ENCODE results near the gene MYO9A.
"Not testable (repeated sequence)": the region's sequence is repeated elsewhere in the genome, so short reads cannot be mapped to it uniquely, and the experiment has no call there.

Gene MYO9A

GRCh38 chr15:72034351-72034750 is 83.6 kb downstream of the MYO9A start:
- DNase-seq (ENCODE audit: low spot score in 2 of 2) = no peak
- H3K9me3 ChIP-seq = no peaks in the 10 kb centered on the region
- H3K27me3 ChIP-seq (ENCODE audit: low read depth) = no peaks in the 10 kb centered on the region
- no peak overlapping the region for H3K4me3 ChIP-seq
- peaks cover 8% of the 10 kb centered on the region for H3K4me1 ChIP-seq
- no peaks in the 10 kb centered on the region for H3K36me3 ChIP-seq (replicated peaks)
- in situ Hi-C loops (cut with MboI; ENCODE audit: low sequenced_read_pairs) = no loop called here

- Histone ChIP-seq H3K9me3 (no peaks in the 10 kb centered on the region), H3K4me3 (no peak overlapping the region), H3K27me3 (ENCODE audit: low read depth) (no peaks in the 10 kb centered on the region), H3K4me1 (peaks cover 8% of the 10 kb centered on the region), H3K36me3 (replicated peaks) (no peaks in the 10 kb centered on the region)
- no peak for DNase-seq (ENCODE audit: low spot score in 2 of 2)
- in situ Hi-C loops (cut with MboI; ENCODE audit: low sequenced_read_pairs) = no loop called here
Observed at GRCh38 chr15:72033711-72034110, 84.2 kb downstream of the MYO9A start.

- in situ Hi-C loops (cut with MboI; ENCODE audit: low sequenced_read_pairs) = no loop called here
- H3K4me3 ChIP-seq = no peak overlapping the region
- H3K27me3 ChIP-seq (ENCODE audit: low read depth) = no peaks in the 10 kb centered on the region
- no peak for DNase-seq (ENCODE audit: low spot score in 2 of 2)
- H3K4me1 ChIP-seq = peaks cover 8% of the 10 kb centered on the region
- no peaks in the 10 kb centered on the region for H3K9me3 ChIP-seq
- no peaks in the 10 kb centered on the region for H3K36me3 ChIP-seq (replicated peaks)
Observed at GRCh38 chr15:72033285-72033684, 84.7 kb downstream of the MYO9A start.

GRCh38 chr15:72021604-72022003 is 96.3 kb downstream of the MYO9A start:
- Histone ChIP-seq H3K4me3 (no peak overlapping the region), H3K9me3 (no peaks in the 10 kb centered on the region)
- in situ Hi-C loops (cut with MboI; ENCODE audit: low sequenced_read_pairs) = no loop called here

GRCh38 chr15:72020799-72021198 is 97.2 kb downstream of the MYO9A start:
- H3K4me3 ChIP-seq = no peak overlapping the region
- no peaks in the 10 kb centered on the region for H3K27me3 ChIP-seq (ENCODE audit: low read depth)
- H3K4me1 ChIP-seq = no peaks in the 10 kb centered on the region
- H3K36me3 ChIP-seq (replicated peaks) = no peaks in the 10 kb centered on the region
- H3K9me3 ChIP-seq = no peaks in the 10 kb centered on the region
- in situ Hi-C loops (cut with MboI; ENCODE audit: low sequenced_read_pairs) = no loop called here
- DNase-seq (ENCODE audit: low spot score in 2 of 2) = no peak

More at GRCh38 chr15:72021604-72022003, 96.3 kb downstream of the MYO9A start:
- Histone ChIP-seq H3K4me1 (no peaks in the 10 kb centered on the region), H3K36me3 (replicated peaks) (no peaks in the 10 kb centered on the region), H3K27me3 (ENCODE audit: low read depth) (no peaks in the 10 kb centered on the region)
- DNase-seq (ENCODE audit: low spot score in 2 of 2) = no peak

GRCh38 chr15:72014555-72014954 is 103.4 kb downstream of the MYO9A start:
- H3K9me3 ChIP-seq; H3K4me3 ChIP-seq; H3K27me3 ChIP-seq (ENCODE audit: low read depth); in situ Hi-C loops (cut with MboI; ENCODE audit: low sequenced_read_pairs); DNase-seq (ENCODE audit: low spot score in 2 of 2); H3K36me3 ChIP-seq (replicated peaks): not testable (repeated sequence)
- H3K4me1 ChIP-seq = peaks cover 11% of the 10 kb centered on the region

GRCh38 chr15:72013703-72014102 is 104.2 kb downstream of the MYO9A start:
- Histone ChIP-seq H3K36me3 (replicated peaks) (no peaks in the 10 kb centered on the region), H3K4me1 (peaks cover 11% of the 10 kb centered on the region), H3K9me3 (no peaks in the 10 kb centered on the region), H3K4me3 (no peak overlapping the region), H3K27me3 (ENCODE audit: low read depth) (no peaks in the 10 kb centered on the region)
- DNase-seq (ENCODE audit: low spot score in 2 of 2) = no peak
- in situ Hi-C loops (cut with MboI; ENCODE audit: low sequenced_read_pairs) = no loop called here

GRCh38 chr15:72011302-72011942 is 106.5 kb downstream of the MYO9A start:
- H3K36me3 ChIP-seq (replicated peaks) = 0 out of 2 replicates have a peak, but pooled peaks cover 7% of the 10 kb centered on the region

GRCh38 chr15:72009222-72009621 is 108.7 kb downstream of the MYO9A start:
- no peak for DNase-seq (ENCODE audit: low spot score in 2 of 2)
- no peak overlapping the region for H3K4me3 ChIP-seq
- peaks cover 11% of the 10 kb centered on the region for H3K4me1 ChIP-seq
- H3K27me3 ChIP-seq (ENCODE audit: low read depth) = no peaks in the 10 kb centered on the region
- H3K9me3 ChIP-seq = no peaks in the 10 kb centered on the region
- H3K36me3 ChIP-seq (replicated peaks) = peaks cover 7% of the 10 kb centered on the region; the same call in 1 of the 2 replicates
- in situ Hi-C loops (cut with MboI; ENCODE audit: low sequenced_read_pairs) = no loop called here

More at GRCh38 chr15:72011302-72011942, 106.5 kb downstream of the MYO9A start:
- in situ Hi-C loops (cut with MboI; ENCODE audit: low sequenced_read_pairs) = no loop called here
- H3K4me1 ChIP-seq = peaks cover 11% of the 10 kb centered on the region
- no peak overlapping the region for H3K4me3 ChIP-seq
- H3K27me3 ChIP-seq (ENCODE audit: low read depth) = no peaks in the 10 kb centered on the region
- H3K9me3 ChIP-seq = no peaks in the 10 kb centered on the region
- DNase-seq (ENCODE audit: low spot score in 2 of 2) = peak in 1 of 2 experiments; percentile 63

- Histone ChIP-seq H3K27me3 (ENCODE audit: low read depth) (no peaks in the 10 kb centered on the region), H3K4me1 (peaks cover 7% of the 10 kb centered on the region), H3K9me3 (no peaks in the 10 kb centered on the region), H3K36me3 (replicated peaks) (peaks cover 7% of the 10 kb centered on the region; the same call in 1 of the 2 replicates), H3K4me3 (no peak overlapping the region)
- DNase-seq (ENCODE audit: low spot score in 2 of 2) = no peak
- in situ Hi-C loops (cut with MboI; ENCODE audit: low sequenced_read_pairs) = no loop called here
Observed at GRCh38 chr15:72006382-72006781, 111.6 kb downstream of the MYO9A start.

- Histone ChIP-seq H3K4me3 (no peak overlapping the region), H3K9me3 (no peaks in the 10 kb centered on the region), H3K4me1 (peaks cover 6% of the 10 kb centered on the region), H3K27me3 (ENCODE audit: low read depth) (no peaks in the 10 kb centered on the region), H3K36me3 (replicated peaks) (peaks cover 7% of the 10 kb centered on the region; the same call in 1 of the 2 replicates)
- no peak for DNase-seq (ENCODE audit: low spot score in 2 of 2)
- in situ Hi-C loops (cut with MboI; ENCODE audit: low sequenced_read_pairs) = no loop called here
Observed at GRCh38 chr15:72005483-72005882, 112.5 kb downstream of the MYO9A start.

GRCh38 chr15:71999807-72000206 is 118.1 kb downstream of the MYO9A start:
- peaks cover 12% of the 10 kb centered on the region for H3K4me1 ChIP-seq
- no peaks in the 10 kb centered on the region for H3K27me3 ChIP-seq (ENCODE audit: low read depth)
- no peak overlapping the region for H3K4me3 ChIP-seq
- DNase-seq (ENCODE audit: low spot score in 2 of 2) = peak in 1 of 2 experiments; percentile 53
- no peaks in the 10 kb centered on the region for H3K9me3 ChIP-seq
- in situ Hi-C loops (cut with MboI; ENCODE audit: low sequenced_read_pairs) = no loop called here
- no peaks in the 10 kb centered on the region for H3K36me3 ChIP-seq (replicated peaks)

- in situ Hi-C loops (cut with MboI; ENCODE audit: low sequenced_read_pairs); H3K36me3 ChIP-seq (replicated peaks); H3K4me3 ChIP-seq; H3K27me3 ChIP-seq (ENCODE audit: low read depth); DNase-seq (ENCODE audit: low spot score in 2 of 2); H3K9me3 ChIP-seq: not testable (repeated sequence)
- peaks cover 12% of the 10 kb centered on the region for H3K4me1 ChIP-seq
Observed at GRCh38 chr15:71998717-71999116, 119.2 kb downstream of the MYO9A start.

GRCh38 chr15:71997691-71998090 is 120.3 kb downstream of the MYO9A start:
- DNase-seq (ENCODE audit: low spot score in 2 of 2) = no peak
- Histone ChIP-seq H3K36me3 (replicated peaks) (no peaks in the 10 kb centered on the region), H3K9me3 (no peaks in the 10 kb centered on the region), H3K4me1 (peaks cover 12% of the 10 kb centered on the region), H3K27me3 (ENCODE audit: low read depth) (no peaks in the 10 kb centered on the region), H3K4me3 (no peak overlapping the region)
- in situ Hi-C loops (cut with MboI; ENCODE audit: low sequenced_read_pairs) = no loop called here

- H3K4me1 ChIP-seq = no peaks in the 10 kb centered on the region
- no peaks in the 10 kb centered on the region for H3K27me3 ChIP-seq (ENCODE audit: low read depth)
- H3K36me3 ChIP-seq (replicated peaks) = no peaks in the 10 kb centered on the region
- no peaks in the 10 kb centered on the region for H3K9me3 ChIP-seq
- in situ Hi-C loops (cut with MboI; ENCODE audit: low sequenced_read_pairs) = no loop called here
- H3K4me3 ChIP-seq = no peak overlapping the region
- DNase-seq (ENCODE audit: low spot score in 2 of 2) = no peak
Observed at GRCh38 chr15:71975816-71976150, 142.2 kb downstream of the MYO9A start.

Data from HAP-1 (cell line).